SJSA1 (cell line): ENCODE data around the gene CDKAL1. TPM values are rescaled to one million over a fixed set of nuclear protein-coding genes. Genes with fewer than 3 reads are reported as not detected.
"Not testable (repeated sequence)": the region's sequence is repeated elsewhere in the genome, so short reads cannot be mapped to it uniquely, and the experiment has no call there.

ENCODE experiments used
- DNase-seq, 2 experiments: peaks; one replicate each; pipeline ENCODE4 v3.0.0-alpha.2; 2015 to 2020; ENCODE audit warnings: low spot score in 2 of 2, low read depth in 1 of 2
- H3K27ac ChIP-seq: fragments of 250-450 bp; sonication (Bioruptor Pico); 2 replicates; pipeline ENCODE4 v1.5.1; 2020; ENCODE audit warnings: mild to moderate bottlenecking, moderate library complexity
- H3K27me3 ChIP-seq: fragments of 250-450 bp; sonication (Bioruptor Pico); replicated peaks from 2 replicates; pipeline ENCODE4 v1.5.1; 2020; ENCODE audit warnings: mild to moderate bottlenecking, moderate library complexity
- H3K36me3 ChIP-seq: fragments of 250-450 bp; sonication (Bioruptor Pico); 2 replicates; pipeline ENCODE4 v1.5.1; 2020; ENCODE audit warnings: mild to moderate bottlenecking
- H3K4me1 ChIP-seq: fragments of 250-450 bp; sonication (Bioruptor Pico); replicated peaks from 2 replicates; pipeline ENCODE4 v1.6.1; 2021; ENCODE audit warnings: mild to moderate bottlenecking
- H3K4me3 ChIP-seq: fragments of 250-450 bp; sonication (Bioruptor Pico); 2 replicates; pipeline ENCODE4 v1.5.1; 2020; ENCODE audit warnings: mild to moderate bottlenecking
- H3K9me3 ChIP-seq: fragments of 250-450 bp; sonication (Bioruptor Pico); replicated peaks from 2 replicates; pipeline ENCODE4 v1.5.1; 2020; ENCODE audit warnings: mild to moderate bottlenecking
- total RNA-seq: library from RNA; depleted of rRNA; stranded (reverse); fragments of >200 nt; shearing (Covaris generic); gene quantifications from 2 replicates; pipeline ENCODE4 v1.2.3, GENCODE V29; 2014

CDKAL1 gene
- total RNA-seq, 1 experiment from 2014 or later = 25.7 TPM

DNA sequence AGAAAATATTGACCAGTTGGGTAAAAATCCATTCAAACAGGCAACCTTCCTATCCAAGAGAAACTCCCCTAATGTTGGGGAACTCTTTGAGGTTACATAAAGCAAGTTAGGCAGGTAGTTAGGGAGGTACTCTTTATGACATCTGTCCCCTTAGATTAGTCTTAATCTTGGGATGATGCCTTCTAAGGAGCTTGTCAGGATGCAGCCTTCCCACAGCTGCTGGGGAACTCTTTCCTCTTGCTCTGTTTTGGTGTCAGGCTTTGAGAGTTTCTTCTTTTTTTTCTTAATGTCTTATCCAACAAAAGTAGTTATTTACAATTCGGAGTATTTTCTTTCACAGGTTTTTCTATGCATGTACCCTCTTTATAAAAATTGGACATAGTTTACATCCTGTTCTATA is 194.8 kb downstream of the CDKAL1 start:
- Histone ChIP-seq H3K36me3 (no peaks in the 10 kb centered on the region), H3K9me3 (no peaks in the 10 kb centered on the region), H3K4me1 (no peaks in the 10 kb centered on the region), H3K4me3 (no peak overlapping the region), H3K27me3 (no peaks in the 10 kb centered on the region), H3K27ac (no peak overlapping the region)
- no peak for DNase-seq

DNA sequence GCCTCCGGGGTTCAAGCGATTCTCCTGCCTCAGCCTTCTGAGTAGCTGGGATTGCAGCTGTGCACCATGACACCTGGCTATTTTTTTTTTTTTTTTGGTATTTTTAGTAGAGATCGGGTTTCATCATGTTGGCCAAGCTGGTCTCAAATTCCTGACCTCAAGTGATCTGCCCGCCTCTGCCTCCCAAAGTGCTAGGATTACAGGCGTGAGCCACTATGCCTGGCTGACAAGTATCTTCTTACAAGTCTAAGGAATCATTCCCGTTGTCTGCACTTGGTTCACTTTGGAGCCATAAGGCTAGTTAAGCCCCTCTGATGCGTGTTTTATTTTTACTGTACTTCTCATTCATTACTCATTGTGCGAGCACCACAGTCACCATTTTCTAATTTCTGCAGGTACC is 198.1 kb downstream of the CDKAL1 start:
- not testable (repeated sequence) for H3K36me3 ChIP-seq, H3K4me3 ChIP-seq, DNase-seq, H3K27me3 ChIP-seq, H3K4me1 ChIP-seq, H3K9me3 ChIP-seq, H3K27ac ChIP-seq

DNA sequence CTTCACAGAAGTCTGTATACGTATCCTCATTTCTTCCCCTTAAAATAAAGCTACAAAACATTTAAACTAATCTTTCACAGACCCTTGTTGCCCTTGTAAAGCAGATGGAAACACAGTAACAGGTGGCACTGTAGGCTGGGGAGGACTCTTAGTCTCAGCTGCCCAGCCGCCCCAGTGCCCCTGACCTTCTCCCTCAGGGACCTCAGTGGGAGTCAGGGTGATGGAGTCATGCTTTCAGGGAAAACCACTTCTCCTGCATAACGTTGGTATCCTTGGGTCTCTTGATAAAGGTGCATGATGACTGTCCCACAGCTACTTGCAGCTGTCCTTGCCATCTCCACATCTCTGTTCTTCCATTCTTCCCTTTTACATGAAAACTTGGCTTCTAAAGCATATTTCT is 198.6 kb downstream of the CDKAL1 start:
- no peak for DNase-seq
- Histone ChIP-seq H3K9me3 (no peaks in the 10 kb centered on the region), H3K4me3 (no peak overlapping the region), H3K36me3 (no peaks in the 10 kb centered on the region), H3K4me1 (no peaks in the 10 kb centered on the region), H3K27me3 (no peaks in the 10 kb centered on the region), H3K27ac (no peak overlapping the region)

DNA sequence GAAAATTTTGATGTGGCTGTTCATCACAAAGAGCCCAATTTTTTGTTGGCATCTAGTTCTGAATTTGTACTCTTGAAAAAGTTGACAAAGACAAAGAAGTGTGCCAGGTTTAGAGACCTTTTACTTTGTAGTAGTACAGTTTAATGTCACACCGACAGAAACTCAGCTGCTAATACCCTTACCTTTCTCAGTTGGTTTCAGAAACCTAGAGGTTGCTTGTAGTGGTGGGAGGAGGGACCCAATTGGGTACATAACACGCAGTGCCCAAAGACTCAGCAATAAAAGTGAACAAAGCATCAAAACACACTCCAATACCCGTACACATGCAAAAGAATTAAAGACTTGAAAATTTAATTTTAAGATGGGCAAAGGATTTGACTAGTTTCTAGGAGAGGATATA is 203.7 kb downstream of the CDKAL1 start:
- no peak overlapping the region for H3K27ac ChIP-seq
- H3K4me1 ChIP-seq = no peaks in the 10 kb centered on the region
- DNase-seq = no peak
- H3K36me3 ChIP-seq = 0 out of 2 replicates have a peak, but pooled peaks cover 4% of the 10 kb centered on the region
- no peaks in the 10 kb centered on the region for H3K27me3 ChIP-seq
- H3K9me3 ChIP-seq = no peaks in the 10 kb centered on the region
- H3K4me3 ChIP-seq = no peak overlapping the region

DNA sequence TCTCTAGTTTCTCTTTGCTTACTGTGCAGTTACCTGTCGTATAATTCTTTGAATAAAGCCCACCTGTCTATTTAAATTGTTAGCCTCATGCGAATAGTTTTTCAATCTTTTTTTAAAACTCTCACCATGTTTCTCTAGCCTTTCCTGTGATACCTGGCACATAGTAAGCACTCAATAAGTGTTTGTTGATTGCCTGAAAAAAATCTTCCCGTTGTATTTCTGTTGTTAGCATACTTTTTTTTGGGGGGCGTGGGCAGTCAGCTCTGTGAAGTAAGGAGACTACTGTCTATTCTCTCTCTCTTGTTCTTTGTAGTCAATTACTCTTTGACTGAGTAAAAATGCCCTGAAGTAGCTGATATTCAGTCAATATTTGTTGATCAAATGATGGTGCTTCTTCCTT is 205.8 kb downstream of the CDKAL1 start:
- Histone ChIP-seq H3K9me3 (no peaks in the 10 kb centered on the region), H3K27me3 (no peaks in the 10 kb centered on the region), H3K27ac (no peak overlapping the region), H3K4me3 (no peak overlapping the region), H3K4me1 (no peaks in the 10 kb centered on the region), H3K36me3 (0 out of 2 replicates have a peak, but pooled peaks cover 4% of the 10 kb centered on the region)
- DNase-seq = no peak

DNA sequence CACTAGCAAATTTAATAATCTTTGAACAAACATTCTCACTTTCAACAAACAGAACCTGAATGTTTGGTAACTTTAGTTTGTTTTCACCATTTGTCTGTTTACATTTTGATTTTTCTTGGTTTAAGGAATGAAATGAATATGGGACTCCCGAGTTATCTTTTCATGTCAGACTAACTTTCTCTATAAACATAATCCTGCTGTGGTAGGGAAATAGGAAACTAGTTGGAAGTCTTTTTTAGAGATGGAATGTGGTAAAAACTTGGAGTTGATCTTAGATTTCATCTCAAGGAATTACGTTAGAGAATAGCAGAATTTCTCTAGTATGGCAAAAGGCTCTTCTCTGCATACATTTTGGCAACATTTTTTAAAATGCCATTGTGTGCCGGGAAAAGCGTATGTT is 206.5 kb downstream of the CDKAL1 start:
- no peak overlapping the region for H3K27ac ChIP-seq

DNA sequence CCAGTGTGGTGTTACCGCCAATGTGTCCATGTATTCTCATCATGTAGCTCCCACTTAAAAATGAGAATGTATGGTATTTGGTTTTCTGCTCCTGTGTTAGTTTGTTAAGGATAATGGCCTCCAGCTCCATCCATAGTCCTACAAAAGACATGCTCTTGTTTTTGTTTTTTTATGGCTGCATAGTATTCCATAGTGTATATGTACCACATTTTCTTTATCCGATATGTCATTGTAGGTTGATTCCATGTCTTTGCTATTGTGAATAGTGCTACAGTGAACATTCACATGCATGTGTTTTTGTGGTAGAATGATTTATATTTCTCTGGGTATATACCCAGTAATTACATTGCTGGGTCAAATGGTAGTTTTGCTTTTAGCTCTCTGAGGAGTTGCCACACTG is 207.2 kb downstream of the CDKAL1 start:
- Histone ChIP-seq H3K36me3 (0 out of 2 replicates have a peak, but pooled peaks cover 4% of the 10 kb centered on the region), H3K27me3 (no peaks in the 10 kb centered on the region), H3K4me3 (no peak overlapping the region), H3K27ac (no peak overlapping the region), H3K9me3 (no peaks in the 10 kb centered on the region), H3K4me1 (no peaks in the 10 kb centered on the region)
- DNase-seq = no peak

More for the DNA sequence above, 206.5 kb downstream of the CDKAL1 start:
- Histone ChIP-seq H3K9me3 (no peaks in the 10 kb centered on the region), H3K27me3 (no peaks in the 10 kb centered on the region), H3K4me3 (no peak overlapping the region), H3K4me1 (no peaks in the 10 kb centered on the region), H3K36me3 (0 out of 2 replicates have a peak, but pooled peaks cover 4% of the 10 kb centered on the region)
- no peak for DNase-seq

DNA sequence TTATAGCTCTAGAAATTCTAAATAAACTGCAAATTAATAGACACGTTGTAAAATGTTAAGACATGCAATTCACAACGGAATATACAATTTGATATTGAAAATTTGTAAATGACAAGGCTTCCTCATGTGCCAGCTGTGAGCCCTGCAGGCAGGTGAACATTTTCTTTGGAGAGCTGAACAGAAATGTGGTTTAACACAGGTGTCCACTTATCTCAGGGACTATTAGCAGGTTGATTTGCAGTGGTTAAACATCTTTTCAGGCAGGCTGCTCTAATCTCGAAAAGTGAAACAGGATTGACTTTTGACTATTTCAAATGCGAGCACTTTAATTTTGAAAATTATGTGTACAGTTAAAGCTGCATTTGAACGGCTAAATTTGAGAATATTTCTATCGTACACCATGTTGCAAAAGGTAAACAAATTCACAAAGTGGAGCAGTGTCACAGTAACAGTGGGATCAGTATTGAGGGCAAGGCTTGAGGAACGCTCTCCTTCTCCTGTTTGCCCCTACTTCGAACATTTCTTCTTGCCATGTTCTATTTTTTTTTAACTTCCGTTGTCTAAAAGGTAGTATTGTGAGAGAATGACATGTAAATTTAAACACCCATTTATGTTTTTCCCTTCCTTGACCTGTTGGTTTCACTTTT is 210.8 kb downstream of the CDKAL1 start:
- DNase-seq = no peak
- Histone ChIP-seq H3K4me1 (peaks cover 1% of the 10 kb centered on the region), H3K4me3 (no peak overlapping the region), H3K27ac (no peak overlapping the region), H3K36me3 (no peaks in the 10 kb centered on the region), H3K27me3 (no peaks in the 10 kb centered on the region), H3K9me3 (0 out of 2 replicates have a peak, but pooled peaks cover 2% of the 10 kb centered on the region)

DNA sequence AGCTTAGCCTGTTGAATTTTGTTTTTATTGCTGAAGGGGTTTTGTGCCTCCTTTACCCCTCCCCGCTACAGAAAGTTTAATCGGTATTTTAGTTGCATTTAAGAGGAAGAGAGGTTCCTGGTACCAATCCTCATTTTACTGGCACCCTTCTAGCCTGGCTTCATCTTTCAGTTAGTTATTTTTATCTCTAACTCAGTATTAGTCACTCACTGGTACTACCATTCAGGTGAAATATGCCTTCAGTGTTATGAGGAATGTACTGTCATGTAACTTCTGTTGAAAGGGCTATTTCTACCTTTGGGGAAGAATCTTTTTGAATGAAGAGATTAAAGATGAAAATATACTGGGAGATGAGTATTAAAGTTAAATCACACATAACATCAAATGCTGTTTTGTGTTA is 211.8 kb downstream of the CDKAL1 start:
- H3K36me3 ChIP-seq = no peaks in the 10 kb centered on the region
- 0 out of 2 replicates have a peak, but pooled peaks cover 2% of the 10 kb centered on the region for H3K9me3 ChIP-seq
- peaks cover 8% of the 10 kb centered on the region for H3K4me1 ChIP-seq
- H3K4me3 ChIP-seq = no peak overlapping the region
- no peak overlapping the region for H3K27ac ChIP-seq
- no peaks in the 10 kb centered on the region for H3K27me3 ChIP-seq
- DNase-seq = no peak

DNA sequence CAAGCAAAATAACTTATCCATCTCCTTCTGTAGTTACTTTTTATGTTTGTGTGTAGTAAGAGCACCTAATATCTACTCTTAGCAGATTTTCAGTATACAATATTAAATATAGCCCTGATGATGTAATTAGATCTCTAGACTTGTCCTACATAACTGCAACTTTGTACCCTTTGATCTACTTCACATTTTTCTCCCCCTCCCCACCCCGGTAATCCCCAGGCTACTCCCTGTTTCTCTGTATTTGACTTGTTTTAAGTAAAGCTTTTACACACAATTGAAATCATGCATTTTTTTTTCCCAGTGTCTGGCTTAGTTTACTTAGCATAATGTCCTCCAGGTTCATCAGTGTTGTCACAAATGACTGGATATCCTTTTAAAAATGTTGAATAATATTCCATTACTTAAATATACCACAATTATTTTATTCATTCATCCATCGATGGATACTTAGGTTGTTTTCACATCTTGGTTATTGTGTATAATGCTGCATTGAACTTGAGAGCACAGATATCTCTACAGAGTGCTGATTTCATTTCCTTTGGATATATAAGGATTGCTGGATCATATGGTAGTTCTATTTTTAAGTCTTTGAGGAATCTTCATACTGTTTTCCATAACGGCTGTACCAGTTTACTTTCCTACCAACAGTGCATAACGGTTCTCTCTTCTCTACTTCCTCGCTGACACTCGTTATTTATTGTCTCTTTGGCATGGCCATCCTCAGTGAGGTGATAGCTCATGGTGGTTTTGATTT is 212.7 kb downstream of the CDKAL1 start:
- Histone ChIP-seq H3K36me3 (no peaks in the 10 kb centered on the region), H3K27me3 (0 out of 2 replicates have a peak, but pooled peaks cover 3% of the 10 kb centered on the region), H3K9me3 (0 out of 2 replicates have a peak, but pooled peaks cover 2% of the 10 kb centered on the region), H3K4me3 (no peak overlapping the region), H3K4me1 (peaks cover 18% of the 10 kb centered on the region), H3K27ac (no peak overlapping the region)
- no peak for DNase-seq

DNA sequence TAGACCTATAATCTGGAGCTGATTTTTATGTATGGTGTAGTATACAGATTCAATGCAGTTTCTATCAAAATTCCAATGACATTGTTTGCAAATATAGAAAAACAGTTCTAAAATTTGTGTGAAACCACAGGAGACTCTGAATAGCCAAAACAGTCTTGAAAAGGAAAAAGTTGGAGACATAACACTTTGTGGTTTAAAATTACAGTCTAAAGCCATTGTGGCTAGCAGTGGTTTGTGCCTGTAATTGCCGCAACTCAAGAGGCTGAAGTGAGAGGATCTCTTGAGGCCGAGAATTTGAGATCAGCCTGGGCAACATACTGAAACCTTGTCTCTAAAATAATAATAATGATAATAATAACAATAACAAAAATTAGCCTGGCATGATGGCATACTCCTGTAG is 213.7 kb downstream of the CDKAL1 start:
- no peak overlapping the region for H3K27ac ChIP-seq
- DNase-seq = no peak
- peaks cover 20% of the 10 kb centered on the region for H3K4me1 ChIP-seq
- H3K4me3 ChIP-seq = no peak overlapping the region
- H3K36me3 ChIP-seq = no peaks in the 10 kb centered on the region
- H3K27me3 ChIP-seq = 0 out of 2 replicates have a peak, but pooled peaks cover 3% of the 10 kb centered on the region
- 0 out of 2 replicates have a peak, but pooled peaks cover 2% of the 10 kb centered on the region for H3K9me3 ChIP-seq

DNA sequence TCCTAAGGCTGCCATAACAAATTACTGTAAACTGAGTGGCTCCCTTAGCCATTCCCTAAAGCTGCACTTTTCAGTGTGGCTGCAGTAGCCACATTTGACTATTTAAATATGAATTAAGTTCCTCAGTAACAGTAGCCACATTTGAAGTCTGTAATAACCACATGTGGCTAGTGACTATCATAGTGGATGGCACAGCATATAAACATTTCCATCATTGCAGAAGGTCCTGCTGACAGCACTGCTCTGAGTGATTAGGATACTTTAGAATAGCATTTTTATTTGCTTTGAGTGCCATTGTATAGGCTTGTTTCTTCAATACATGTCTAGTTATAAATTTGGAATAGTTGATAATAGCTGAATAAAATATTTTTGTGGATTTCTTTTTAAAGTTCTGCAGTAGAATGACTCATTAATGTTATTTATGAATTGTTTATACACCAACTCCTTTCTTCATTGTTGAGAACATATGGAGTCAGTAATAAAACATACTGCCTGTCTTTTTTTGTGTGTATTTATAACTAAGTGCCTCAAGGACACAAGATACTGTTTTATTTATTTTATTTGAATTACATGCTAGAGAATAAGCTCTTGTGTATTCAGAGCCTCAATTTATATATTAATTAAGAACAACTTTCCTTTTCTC is 217.2 kb downstream of the CDKAL1 start:
- 0 out of 2 replicates have a peak, but pooled peaks cover 2% of the 10 kb centered on the region for H3K9me3 ChIP-seq
- no peak overlapping the region for H3K27ac ChIP-seq
- no peak overlapping the region for H3K4me3 ChIP-seq
- peaks cover 20% of the 10 kb centered on the region for H3K4me1 ChIP-seq
- peak in 1 of 2 experiments; percentile 29 for DNase-seq
- H3K36me3 ChIP-seq = no peaks in the 10 kb centered on the region
- 0 out of 2 replicates have a peak, but pooled peaks cover 3% of the 10 kb centered on the region for H3K27me3 ChIP-seq

DNA sequence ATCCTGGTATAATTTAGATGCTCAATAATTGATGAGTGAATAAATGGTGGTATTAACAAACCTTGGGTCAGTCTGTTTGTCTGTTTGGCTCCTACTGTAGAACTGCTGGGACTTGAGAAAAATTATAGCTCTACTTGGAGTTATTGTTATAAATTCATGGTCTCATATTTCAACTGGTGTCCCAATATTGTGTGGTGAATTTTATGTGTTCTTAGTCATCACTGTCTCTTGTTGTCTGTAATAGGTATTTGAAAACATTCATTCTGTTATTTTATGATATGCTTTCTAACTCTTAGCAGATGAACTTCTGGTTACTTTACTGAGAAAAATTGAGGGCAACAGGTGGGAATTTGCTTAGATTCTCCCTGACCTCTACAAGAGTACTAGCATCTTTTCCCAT is 221.4 kb downstream of the CDKAL1 start:
- Histone ChIP-seq H3K27ac (no peak overlapping the region), H3K9me3 (no peaks in the 10 kb centered on the region), H3K27me3 (0 out of 2 replicates have a peak, but pooled peaks cover 3% of the 10 kb centered on the region), H3K36me3 (no peaks in the 10 kb centered on the region), H3K4me1 (peaks cover 13% of the 10 kb centered on the region), H3K4me3 (no peak overlapping the region)
- DNase-seq = no peak
